SJSA1 (cell line): ENCODE data around the gene FAM228A. TPM values are rescaled to one million over a fixed set of nuclear protein-coding genes. Genes with fewer than 3 reads are reported as not detected.

Experiments
- DNase-seq, 2 experiments: peaks; one replicate each; pipeline ENCODE4 v3.0.0-alpha.2; 2015 to 2020; ENCODE audit warnings: low spot score in 2 of 2, low read depth in 1 of 2
- H3K27ac ChIP-seq: fragments of 250-450 bp; sonication (Bioruptor Pico); 2 replicates; pipeline ENCODE4 v1.5.1; 2020; ENCODE audit warnings: mild to moderate bottlenecking, moderate library complexity
- H3K27me3 ChIP-seq: fragments of 250-450 bp; sonication (Bioruptor Pico); replicated peaks from 2 replicates; pipeline ENCODE4 v1.5.1; 2020; ENCODE audit warnings: mild to moderate bottlenecking, moderate library complexity
- H3K36me3 ChIP-seq: fragments of 250-450 bp; sonication (Bioruptor Pico); 2 replicates; pipeline ENCODE4 v1.5.1; 2020; ENCODE audit warnings: mild to moderate bottlenecking
- H3K4me1 ChIP-seq: fragments of 250-450 bp; sonication (Bioruptor Pico); replicated peaks from 2 replicates; pipeline ENCODE4 v1.6.1; 2021; ENCODE audit warnings: mild to moderate bottlenecking
- H3K4me3 ChIP-seq: fragments of 250-450 bp; sonication (Bioruptor Pico); 2 replicates; pipeline ENCODE4 v1.5.1; 2020; ENCODE audit warnings: mild to moderate bottlenecking
- H3K9me3 ChIP-seq: fragments of 250-450 bp; sonication (Bioruptor Pico); replicated peaks from 2 replicates; pipeline ENCODE4 v1.5.1; 2020; ENCODE audit warnings: mild to moderate bottlenecking
- total RNA-seq: library from RNA; depleted of rRNA; stranded (reverse); fragments of >200 nt; shearing (Covaris generic); gene quantifications from 2 replicates; pipeline ENCODE4 v1.2.3, GENCODE V29; 2014

FAM228A gene
- total RNA-seq, 1 experiment from 2014 or later, result not detected

DNA sequence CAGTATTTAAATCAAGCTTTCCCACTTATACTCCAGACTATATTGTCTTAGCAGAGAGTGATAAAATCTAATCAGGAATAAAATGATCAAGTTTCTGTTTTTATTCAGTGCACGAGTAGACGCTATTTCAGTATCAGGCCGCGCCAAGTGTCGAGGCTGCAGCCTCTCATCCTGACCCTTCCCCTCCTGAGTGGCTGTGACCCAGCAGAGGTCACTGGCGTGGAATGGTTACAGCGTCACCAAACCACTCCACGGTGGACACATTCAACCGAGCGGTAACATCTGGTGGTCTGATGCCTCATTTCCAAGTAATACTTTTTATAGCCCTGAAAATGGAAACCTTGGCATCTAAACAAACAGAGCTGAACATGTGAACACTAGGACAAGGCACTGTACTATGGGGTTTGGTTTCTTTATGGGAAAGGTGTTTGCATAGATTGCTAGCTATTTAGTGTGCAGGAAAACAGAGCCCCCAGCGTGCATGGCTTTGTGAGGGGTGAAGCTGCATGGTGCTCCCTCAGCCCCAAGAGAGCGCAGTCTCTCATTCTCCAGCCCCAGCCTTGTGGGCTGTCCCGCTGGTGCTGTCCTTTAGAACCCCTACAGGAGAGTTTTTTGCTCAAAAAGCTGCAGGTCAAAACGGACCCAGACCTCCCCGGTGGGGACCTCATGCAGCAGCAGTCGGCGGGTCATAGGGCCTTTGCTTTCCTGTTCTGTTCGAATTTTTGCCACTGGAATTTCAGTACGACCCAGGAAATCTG lies 28.4 kb downstream of the FAM228A start:
- Histone ChIP-seq H3K27ac (no peak overlapping the region), H3K27me3 (no peaks in the 10 kb centered on the region), H3K4me3 (no peak overlapping the region), H3K4me1 (no peaks in the 10 kb centered on the region), H3K36me3 (no peaks in the 10 kb centered on the region; the same call in 1 of the 2 replicates), H3K9me3 (no peaks in the 10 kb centered on the region)
- DNase-seq, result no peak

DNA sequence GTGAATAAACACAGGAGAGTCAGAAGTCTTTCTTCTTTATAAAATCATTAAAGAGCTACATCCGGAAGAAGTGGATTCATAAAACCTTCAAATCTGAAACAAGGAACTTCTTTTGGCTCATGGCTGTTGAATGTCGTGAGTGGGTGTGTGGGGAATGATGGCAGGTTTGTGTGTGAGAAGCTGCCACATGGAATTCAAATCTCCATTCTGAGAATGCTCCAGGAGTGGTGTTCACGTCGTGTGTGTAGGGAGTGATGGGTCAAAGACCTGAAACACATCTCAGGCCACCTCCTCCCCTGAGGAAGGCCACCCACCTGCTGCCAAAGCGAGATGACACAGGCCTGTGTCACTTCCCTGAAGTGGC lies 28.9 kb downstream of the FAM228A start:
- no peaks in the 10 kb centered on the region; the same call in none of the 2 replicates for H3K36me3 ChIP-seq
- DNase-seq, result no peak
- no peaks in the 10 kb centered on the region for H3K9me3 ChIP-seq
- no peak overlapping the region for H3K4me3 ChIP-seq
- no peak overlapping the region for H3K27ac ChIP-seq
- H3K27me3 ChIP-seq, result no peaks in the 10 kb centered on the region
- H3K4me1 ChIP-seq, result no peaks in the 10 kb centered on the region

DNA sequence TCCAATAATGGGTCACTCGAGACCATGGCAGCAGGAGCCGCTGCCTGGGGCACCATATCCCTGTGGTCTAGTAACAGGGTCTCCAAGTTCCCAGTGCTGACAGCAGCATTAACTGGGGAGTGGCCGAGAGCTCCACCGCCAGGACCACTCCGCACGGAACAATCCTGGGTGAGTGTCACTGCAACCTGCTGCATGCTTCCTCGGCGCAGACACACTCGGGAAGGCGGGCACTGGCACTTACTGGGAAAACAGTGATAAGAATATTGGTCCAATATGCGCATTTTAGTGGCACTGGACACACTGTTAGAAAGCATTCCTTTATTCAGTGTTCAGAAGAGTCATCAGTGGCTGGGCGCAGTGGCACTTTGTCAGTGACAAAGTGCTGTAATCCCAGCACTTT lies 29.7 kb downstream of the FAM228A start:
- H3K36me3 ChIP-seq, result peaks cover 4% of the 10 kb centered on the region
- H3K27me3 ChIP-seq, result no peaks in the 10 kb centered on the region
- H3K4me1 ChIP-seq, result no peaks in the 10 kb centered on the region
- H3K9me3 ChIP-seq, result no peaks in the 10 kb centered on the region
- no peak for DNase-seq
- H3K4me3 ChIP-seq, result no peak overlapping the region
- no peak overlapping the region for H3K27ac ChIP-seq

DNA sequence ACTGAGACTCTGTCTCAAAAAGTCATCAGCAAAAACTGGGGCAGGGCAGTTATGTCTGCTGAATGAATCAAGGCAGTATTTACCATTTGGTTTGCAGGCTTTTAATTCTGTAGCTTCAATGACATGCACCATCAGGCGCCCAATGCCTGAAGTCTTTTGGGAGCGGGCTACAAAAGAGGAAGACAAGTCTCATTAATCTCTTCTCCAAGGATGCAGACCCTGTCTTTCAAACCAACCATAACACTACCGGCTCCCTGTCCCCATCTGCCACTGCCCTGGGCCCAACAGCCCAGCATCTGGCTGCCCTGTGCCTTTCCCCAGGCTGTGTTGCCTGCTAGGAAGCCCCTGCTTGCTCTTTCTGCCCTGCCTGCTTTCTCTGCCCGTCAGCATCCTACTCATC lies 30.3 kb downstream of the FAM228A start:
- no peaks in the 10 kb centered on the region for H3K27me3 ChIP-seq

DNA sequence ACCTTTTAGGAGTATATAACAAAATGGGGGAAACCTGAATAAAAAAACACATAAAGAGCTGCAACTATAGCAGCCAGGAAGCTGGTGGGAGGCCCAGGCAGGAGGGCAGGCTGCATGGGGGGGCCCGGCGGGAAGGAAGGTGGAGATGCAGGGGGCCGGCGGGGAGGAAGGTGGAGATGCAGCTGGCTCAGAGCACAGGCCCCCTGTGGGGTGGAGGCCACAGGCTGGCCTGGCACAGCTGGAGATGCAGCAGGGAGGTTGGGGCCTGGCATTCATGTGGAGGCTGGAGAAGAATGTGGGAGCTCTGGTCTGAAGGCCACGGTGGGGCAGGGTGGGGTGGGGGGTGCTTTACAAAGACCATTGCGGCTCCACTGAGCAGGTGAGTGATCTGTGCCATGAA lies 31.4 kb downstream of the FAM228A start:
- H3K27me3 ChIP-seq, result no peaks in the 10 kb centered on the region
- H3K36me3 ChIP-seq, result peaks cover 6% of the 10 kb centered on the region
- no peaks in the 10 kb centered on the region for H3K4me1 ChIP-seq
- no peak for DNase-seq
- no peaks in the 10 kb centered on the region for H3K9me3 ChIP-seq
- H3K27ac ChIP-seq, result no peak overlapping the region
- no peak overlapping the region for H3K4me3 ChIP-seq

More for the DNA sequence above, 30.3 kb downstream of the FAM228A start:
- no peak overlapping the region for H3K27ac ChIP-seq
- no peak overlapping the region for H3K4me3 ChIP-seq
- H3K9me3 ChIP-seq, result no peaks in the 10 kb centered on the region
- peaks cover 4% of the 10 kb centered on the region for H3K36me3 ChIP-seq
- H3K4me1 ChIP-seq, result no peaks in the 10 kb centered on the region
- no peak for DNase-seq

DNA sequence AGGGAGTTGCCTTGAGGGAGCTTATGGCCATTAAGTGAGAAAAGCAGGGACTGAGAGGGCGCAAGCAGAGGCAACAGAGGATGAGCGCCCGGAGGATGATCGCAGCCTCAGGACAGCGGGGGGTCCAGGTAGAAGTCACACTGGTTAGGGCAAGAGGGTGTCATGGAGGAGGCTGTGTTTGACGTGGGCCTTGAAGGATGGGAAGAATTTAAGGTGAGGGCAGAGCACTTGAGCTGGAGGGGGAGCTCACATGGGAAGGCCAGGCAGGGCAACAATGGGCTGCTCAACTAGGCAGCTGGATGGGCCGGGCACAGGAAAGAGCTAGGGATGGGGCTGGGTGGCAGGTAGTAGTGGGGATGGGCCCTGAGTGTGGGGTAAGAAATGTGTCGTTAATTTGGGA lies 31.9 kb downstream of the FAM228A start:
- DNase-seq, result no peak
- Histone ChIP-seq H3K27me3 (no peaks in the 10 kb centered on the region), H3K4me3 (no peak overlapping the region), H3K36me3 (peaks cover 8% of the 10 kb centered on the region), H3K27ac (no peak overlapping the region), H3K9me3 (no peaks in the 10 kb centered on the region), H3K4me1 (no peaks in the 10 kb centered on the region)

DNA sequence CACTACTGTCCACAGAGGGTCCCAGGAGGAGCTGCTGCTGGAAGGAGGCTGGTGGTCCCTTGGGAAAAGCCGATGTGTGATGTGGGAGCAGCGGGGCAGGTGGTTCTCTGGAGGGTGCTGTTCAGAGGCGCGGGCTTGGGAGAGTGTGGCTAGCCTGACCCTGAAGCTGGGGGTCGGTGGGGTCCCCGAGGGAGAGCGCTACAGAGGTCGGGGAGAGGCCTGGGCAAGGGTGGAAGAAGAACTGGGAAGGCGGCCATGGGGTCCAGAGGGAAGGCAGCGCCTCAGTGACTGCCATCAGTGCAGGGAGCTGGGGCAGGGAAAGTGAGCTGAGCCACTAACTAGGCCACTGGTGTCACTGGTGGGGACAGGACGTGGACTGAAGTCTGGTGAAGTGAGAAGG lies 32.5 kb downstream of the FAM228A start:
- H3K36me3 ChIP-seq, result peaks cover 8% of the 10 kb centered on the region
- H3K27me3 ChIP-seq, result no peaks in the 10 kb centered on the region
- DNase-seq, result no peak
- no peak overlapping the region for H3K27ac ChIP-seq
- H3K4me1 ChIP-seq, result no peaks in the 10 kb centered on the region
- H3K4me3 ChIP-seq, result no peak overlapping the region
- H3K9me3 ChIP-seq, result no peaks in the 10 kb centered on the region

DNA sequence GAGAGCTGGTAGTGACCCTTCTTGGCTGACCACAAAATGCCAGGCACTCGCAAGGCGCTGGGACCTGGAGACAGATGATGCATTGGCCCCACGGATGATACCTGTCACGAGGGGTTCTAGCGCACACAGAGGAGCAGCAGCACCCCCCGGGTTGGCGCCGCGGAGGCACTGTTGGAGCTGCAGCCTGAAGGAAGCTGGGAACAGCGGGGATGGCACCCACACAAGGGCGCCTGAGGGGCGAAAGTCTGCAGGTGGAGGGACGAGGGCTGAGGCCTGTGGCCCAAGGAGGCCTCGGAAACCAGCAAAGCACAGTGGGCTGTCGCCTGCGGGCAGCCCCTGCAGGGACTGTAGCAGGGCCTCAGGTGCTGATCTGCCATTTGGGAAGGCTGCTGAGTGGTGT lies 33.6 kb downstream of the FAM228A start:
- Histone ChIP-seq H3K9me3 (no peaks in the 10 kb centered on the region), H3K4me3 (no peak overlapping the region), H3K36me3 (peaks cover 8% of the 10 kb centered on the region), H3K27me3 (no peaks in the 10 kb centered on the region), H3K4me1 (no peaks in the 10 kb centered on the region), H3K27ac (no peak overlapping the region)
- no peak for DNase-seq

DNA sequence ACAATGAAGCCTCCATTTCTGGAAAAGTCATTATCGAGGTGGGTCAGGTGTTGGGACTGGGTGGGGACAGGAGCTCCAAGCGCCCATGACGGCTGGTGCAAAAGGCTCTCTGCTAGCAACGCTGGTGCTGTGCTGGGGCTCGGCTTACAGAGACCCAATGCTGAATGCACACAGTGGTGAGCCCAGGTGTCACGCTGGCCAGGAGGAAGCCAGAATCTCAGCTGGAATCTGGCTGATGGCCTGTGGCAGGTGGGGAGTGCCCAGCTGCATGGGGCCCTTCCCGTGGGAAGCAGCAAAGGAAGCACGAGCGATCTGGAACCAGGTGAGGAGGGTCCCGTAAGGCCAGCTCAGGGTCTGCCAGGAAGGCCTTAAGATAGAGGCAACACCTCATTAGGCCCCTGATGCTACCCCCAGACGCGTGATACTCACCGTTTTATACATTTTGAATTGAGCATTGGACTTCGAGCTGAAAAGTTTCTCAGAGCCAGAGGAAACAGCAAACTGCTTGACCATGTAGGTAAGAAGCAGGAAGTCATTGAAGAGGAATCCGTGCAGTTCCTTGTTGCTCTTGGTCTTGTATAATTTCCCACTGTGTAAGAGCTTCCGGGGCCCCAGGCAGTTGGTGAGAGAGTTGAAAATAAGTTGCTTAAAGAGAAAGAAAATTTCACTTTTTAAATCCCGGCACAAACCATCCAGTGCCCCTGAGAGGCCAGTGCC lies 34.7 kb downstream of the FAM228A start:
- no peaks in the 10 kb centered on the region for H3K4me1 ChIP-seq
- H3K9me3 ChIP-seq, result no peaks in the 10 kb centered on the region
- peaks cover 8% of the 10 kb centered on the region; the same call in 1 of the 2 replicates for H3K36me3 ChIP-seq
- no peak overlapping the region for H3K4me3 ChIP-seq
- DNase-seq, result no peak
- no peak overlapping the region for H3K27ac ChIP-seq
- H3K27me3 ChIP-seq, result no peaks in the 10 kb centered on the region

DNA sequence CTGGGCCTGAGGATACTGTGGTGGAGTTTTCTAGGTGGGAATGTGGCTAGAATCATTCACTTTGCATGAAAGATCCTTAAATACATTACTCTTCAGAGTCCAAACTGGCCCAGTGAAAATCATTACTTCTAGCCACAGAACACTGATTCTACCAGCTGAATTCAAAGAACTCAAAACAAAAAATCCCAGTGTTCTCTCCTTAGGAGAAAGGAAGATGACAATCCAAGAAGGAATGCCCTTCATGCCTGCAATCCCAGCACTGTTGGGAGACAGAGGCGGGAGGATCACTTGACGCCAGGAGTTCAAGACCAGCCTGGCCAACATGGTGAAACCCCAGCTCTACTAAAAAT lies 35.2 kb downstream of the FAM228A start:
- no peaks in the 10 kb centered on the region for H3K27me3 ChIP-seq
- no peaks in the 10 kb centered on the region for H3K9me3 ChIP-seq
- H3K4me1 ChIP-seq, result no peaks in the 10 kb centered on the region
- H3K4me3 ChIP-seq, result no peak overlapping the region
- peaks cover 8% of the 10 kb centered on the region; the same call in 1 of the 2 replicates for H3K36me3 ChIP-seq
- DNase-seq, result no peak
- no peak overlapping the region for H3K27ac ChIP-seq

DNA sequence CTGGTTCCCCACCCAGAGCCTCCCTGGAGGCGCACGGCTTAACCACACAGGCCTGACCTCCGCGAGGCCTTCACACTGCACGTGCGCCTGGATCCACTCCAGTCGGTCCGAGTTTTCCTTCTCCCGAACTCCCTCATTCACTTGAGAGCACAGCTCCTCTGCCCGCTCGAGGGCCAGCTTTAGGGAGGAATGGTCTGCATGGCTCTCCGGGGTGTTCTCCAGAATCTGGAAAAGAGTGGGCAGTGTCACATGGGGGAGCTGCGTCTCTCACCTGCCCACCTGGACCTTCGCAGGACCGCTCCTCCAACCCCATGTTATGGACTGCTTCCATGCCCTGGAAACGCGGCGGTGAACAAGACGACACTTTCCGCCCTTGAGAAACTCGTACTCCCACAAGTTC lies 35.9 kb downstream of the FAM228A start:
- no peak overlapping the region for H3K4me3 ChIP-seq
- H3K36me3 ChIP-seq, result peaks cover 8% of the 10 kb centered on the region; the same call in 1 of the 2 replicates
- H3K9me3 ChIP-seq, result no peaks in the 10 kb centered on the region
- no peak overlapping the region for H3K27ac ChIP-seq
- DNase-seq, result no peak
- no peaks in the 10 kb centered on the region for H3K4me1 ChIP-seq
- no peaks in the 10 kb centered on the region for H3K27me3 ChIP-seq

DNA sequence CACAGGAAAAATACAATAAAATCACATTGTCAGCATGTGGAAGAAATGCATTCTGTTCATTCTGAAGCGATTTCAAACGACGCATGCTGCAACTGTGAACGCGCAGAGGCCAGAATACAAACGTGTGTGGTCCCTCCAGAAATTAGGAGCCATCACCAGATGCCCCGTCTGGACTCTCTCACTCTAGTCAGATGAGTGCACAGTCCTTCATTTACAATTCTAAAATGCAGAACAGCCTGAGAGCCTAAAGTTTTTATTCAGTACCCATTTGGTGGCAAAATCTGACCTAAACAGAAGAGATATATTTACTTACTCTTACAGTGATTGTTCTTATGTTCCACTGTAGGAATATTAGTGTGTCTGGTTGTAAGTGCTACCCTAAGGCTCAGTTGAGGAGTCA lies 36.6 kb downstream of the FAM228A start:
- Histone ChIP-seq H3K4me1 (no peaks in the 10 kb centered on the region), H3K27ac (no peak overlapping the region), H3K4me3 (no peak overlapping the region), H3K9me3 (no peaks in the 10 kb centered on the region), H3K27me3 (no peaks in the 10 kb centered on the region), H3K36me3 (peaks cover 8% of the 10 kb centered on the region; the same call in 1 of the 2 replicates)
- no peak for DNase-seq

DNA sequence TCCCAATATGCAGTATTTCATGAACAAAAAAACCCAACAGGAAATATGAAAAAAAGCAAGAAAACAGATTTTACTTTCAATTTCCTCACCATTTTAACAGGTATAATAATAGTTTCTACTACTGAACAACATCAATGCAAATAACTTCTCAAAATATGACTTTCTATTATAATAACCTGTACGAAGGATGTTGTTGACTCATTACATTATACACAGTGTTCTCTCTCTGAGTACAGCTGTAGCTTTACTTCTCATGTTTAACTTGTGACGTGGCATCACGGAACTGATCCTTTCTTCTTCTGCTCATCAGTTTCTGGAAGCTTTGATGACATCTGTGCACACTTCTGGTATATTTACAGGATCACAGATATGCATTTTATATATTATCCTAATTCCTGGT lies 40.0 kb downstream of the FAM228A start:
- Histone ChIP-seq H3K27me3 (no peaks in the 10 kb centered on the region), H3K4me1 (peaks cover 10% of the 10 kb centered on the region; the same call in 1 of the 2 replicates), H3K9me3 (no peaks in the 10 kb centered on the region), H3K4me3 (no peak overlapping the region), H3K36me3 (peaks cover 9% of the 10 kb centered on the region; the same call in 1 of the 2 replicates), H3K27ac (no peak overlapping the region)
- no peak for DNase-seq

DNA sequence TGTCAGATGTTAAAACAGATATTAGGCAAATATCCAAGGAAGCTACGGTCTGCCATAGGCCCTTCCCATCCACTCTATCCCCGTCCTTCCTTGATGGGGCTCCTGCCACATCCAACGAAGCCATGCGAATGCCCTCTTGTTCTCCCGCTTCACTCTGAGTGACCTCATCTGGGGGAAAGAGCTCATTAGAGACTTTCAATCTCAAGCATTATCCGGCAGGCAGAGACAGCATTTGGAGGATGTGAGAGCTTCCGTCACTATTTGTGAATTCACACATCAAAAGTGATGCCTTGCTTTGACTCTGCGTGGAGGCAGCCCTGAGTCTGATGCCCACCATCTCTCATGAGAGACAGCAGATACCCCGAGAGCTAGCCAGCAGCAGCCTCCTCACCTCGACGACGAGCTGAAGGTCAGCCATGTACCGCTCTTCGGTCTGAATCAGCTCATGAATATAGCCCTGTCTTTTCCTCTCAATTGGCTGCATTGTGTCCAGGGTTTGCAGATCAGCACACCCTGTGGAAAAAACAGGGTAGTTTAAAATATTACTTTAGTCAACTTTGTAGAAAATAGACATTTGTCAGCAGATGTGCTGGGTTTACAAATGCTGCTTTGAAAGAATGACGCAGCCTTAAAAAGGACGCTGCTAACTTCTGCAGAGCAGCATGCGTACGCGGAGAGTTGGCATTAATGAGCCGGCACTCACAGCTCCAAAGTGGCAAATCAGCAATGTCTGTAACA lies 45.9 kb downstream of the FAM228A start:
- H3K4me1 ChIP-seq, result peaks cover 10% of the 10 kb centered on the region; the same call in 1 of the 2 replicates
- no peaks in the 10 kb centered on the region for H3K27me3 ChIP-seq
- no peaks in the 10 kb centered on the region for H3K9me3 ChIP-seq
- H3K27ac ChIP-seq, result no peak overlapping the region
- no peak for DNase-seq
- H3K4me3 ChIP-seq, result no peak overlapping the region
- 0 out of 2 replicates have a peak, but pooled peaks cover 6% of the 10 kb centered on the region for H3K36me3 ChIP-seq
